Measurements from ENCODE around the gene SEMA4D.
"Not testable (repeated sequence)": the region's sequence is repeated elsewhere in the genome, so short reads cannot be mapped to it uniquely, and the experiment has no call there.

Gene SEMA4D

GRCh38 chr9:89481538-89481915 is 16.4 kb downstream of the SEMA4D start:
- TF ChIP-seq CTCF (IDR thresholded peaks at IDR 0.05), result no peak
- intact Hi-C loops (cut with DNase I; ENCODE audit: low total_unique reads), result no loop called here
- peaks cover 0 to 6% (median 0%) of the 10 kb centered on the region in 3 donors for H3K9me3 ChIP-seq
- H3K27me3 ChIP-seq, result no peaks in the 10 kb centered on the region
- no peak for DNase-seq
- no peak overlapping the region for H3K27ac ChIP-seq
- no peaks in the 10 kb centered on the region for H3K4me1 ChIP-seq
- H3K4me3 ChIP-seq, result no peak overlapping the region
- no peaks in the 10 kb centered on the region for H3K36me3 ChIP-seq

GRCh38 chr9:89480825-89481537 is 16.9 kb downstream of the SEMA4D start:
- TF ChIP-seq CTCF (IDR thresholded peaks at IDR 0.05), result no peak
- no peak overlapping the region for H3K27ac ChIP-seq

GRCh38 chr9:89480372-89480771 is 17.5 kb downstream of the SEMA4D start:
- H3K4me1 ChIP-seq; H3K27me3 ChIP-seq; H3K36me3 ChIP-seq; H3K9me3 ChIP-seq; DNase-seq; H3K4me3 ChIP-seq; H3K27ac ChIP-seq; intact Hi-C loops (cut with DNase I; ENCODE audit: low total_unique reads): not testable (repeated sequence)

More at GRCh38 chr9:89480825-89481537, 16.9 kb downstream of the SEMA4D start:
- intact Hi-C loops (cut with DNase I; ENCODE audit: low total_unique reads), result no loop called here
- DNase-seq, result no peak
- H3K4me3 ChIP-seq, result no peak overlapping the region
- no peaks in the 10 kb centered on the region for H3K27me3 ChIP-seq
- no peaks in the 10 kb centered on the region for H3K36me3 ChIP-seq
- no peaks in the 10 kb centered on the region for H3K4me1 ChIP-seq
- H3K9me3 ChIP-seq, result peaks cover 0 to under 1% (median 0%) of the 10 kb centered on the region in 3 donors

GRCh38 chr9:89479669-89480011 is 18.3 kb downstream of the SEMA4D start:
- H3K27ac ChIP-seq; H3K4me3 ChIP-seq; H3K9me3 ChIP-seq; H3K36me3 ChIP-seq; H3K4me1 ChIP-seq; DNase-seq; H3K27me3 ChIP-seq; intact Hi-C loops (cut with DNase I; ENCODE audit: low total_unique reads): not testable (repeated sequence)

- Histone ChIP-seq H3K27me3 (no peaks in the 10 kb centered on the region), H3K4me1 (no peaks in the 10 kb centered on the region), H3K36me3 (no peaks in the 10 kb centered on the region), H3K4me3 (no peak overlapping the region), H3K27ac (no peak overlapping the region), H3K9me3 (no peaks in the 10 kb centered on the region)
- DNase-seq, result no peak
- intact Hi-C loops (cut with DNase I; ENCODE audit: low total_unique reads), result no loop called here
- no peak for TF ChIP-seq CTCF (IDR thresholded peaks at IDR 0.05)
Measured at GRCh38 chr9:89478821-89479668, 18.9 kb downstream of the SEMA4D start.

- Histone ChIP-seq H3K9me3 (no peaks in the 10 kb centered on the region), H3K27ac (no peak overlapping the region), H3K36me3 (no peaks in the 10 kb centered on the region), H3K4me1 (no peaks in the 10 kb centered on the region), H3K4me3 (no peak overlapping the region), H3K27me3 (no peaks in the 10 kb centered on the region)
- no peak for TF ChIP-seq CTCF (IDR thresholded peaks at IDR 0.05)
- intact Hi-C loops (cut with DNase I; ENCODE audit: low total_unique reads), result no loop called here
- DNase-seq, result no peak
Measured at GRCh38 chr9:89477811-89478630, 19.9 kb downstream of the SEMA4D start.

All from tibial artery (tissue), 4 donors.